GM18873 (cell line): ENCODE measurements around the gene SHISA9.
"Not testable (repeated sequence)": the region's sequence is repeated elsewhere in the genome, so short reads cannot be mapped to it uniquely, and the experiment has no call there.

Source experiments
- ATAC-seq: cut with Tn5 transposase; IDR thresholded peaks from one replicate; pipeline ENCODE4 v1.9.1; 2021; ENCODE audit warnings: mild to moderate bottlenecking, moderate library complexity, moderate number of reproducible peaks; ENCODE audit not compliant: unreplicated experiment, low FRiP score

SHISA9 gene

DNA sequence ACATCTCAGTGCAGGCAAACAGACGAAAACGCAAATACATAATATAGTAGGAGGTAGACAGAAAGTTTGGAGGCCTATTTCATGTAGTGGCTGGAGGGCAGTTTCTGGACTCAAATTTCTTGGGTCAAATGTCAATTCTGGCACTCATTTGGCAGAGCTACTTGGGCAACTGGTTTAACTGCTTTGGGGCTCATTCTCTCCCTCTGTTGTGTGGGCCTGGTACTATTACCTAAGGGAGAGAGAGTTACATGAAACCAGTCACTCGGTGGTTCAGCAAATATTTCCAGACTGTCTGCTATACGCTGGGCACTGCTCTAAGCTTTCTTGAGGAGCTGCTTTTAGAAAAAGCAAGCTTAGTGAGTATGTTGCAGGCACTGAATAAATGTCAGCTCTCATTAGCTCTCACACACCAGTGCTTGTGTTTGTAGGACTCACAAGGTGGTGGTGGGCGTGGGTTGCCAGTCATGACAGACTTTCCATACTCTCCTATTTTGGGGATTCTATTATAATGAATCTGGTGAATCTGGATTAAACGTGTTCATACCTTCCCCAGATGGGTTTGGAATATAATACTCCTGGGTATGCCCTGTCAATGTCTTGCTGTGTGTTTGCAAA lies 1.8 kb upstream of the SHISA9 start:
- no peak for ATAC-seq

DNA sequence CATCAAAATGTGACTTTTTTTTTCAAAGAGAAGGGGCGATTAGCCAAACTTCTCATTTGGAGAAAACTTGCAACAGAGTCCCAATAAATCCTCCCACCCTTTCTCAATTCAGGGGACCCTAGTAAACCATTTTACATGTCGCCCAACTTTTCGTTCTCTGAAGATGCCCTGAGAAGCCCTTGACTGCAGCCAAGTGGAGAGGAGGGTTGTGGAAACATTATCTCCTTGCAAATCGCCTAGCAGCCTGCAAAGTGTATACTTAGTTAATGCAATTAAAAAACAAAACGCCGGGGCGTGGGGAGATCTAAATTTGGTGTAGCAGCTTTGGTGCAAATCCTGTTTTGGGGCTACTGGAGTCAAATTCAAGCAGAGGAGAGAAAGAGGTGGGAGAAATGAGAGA lies 1.2 kb upstream of the SHISA9 start:
- ATAC-seq, result no peak

DNA sequence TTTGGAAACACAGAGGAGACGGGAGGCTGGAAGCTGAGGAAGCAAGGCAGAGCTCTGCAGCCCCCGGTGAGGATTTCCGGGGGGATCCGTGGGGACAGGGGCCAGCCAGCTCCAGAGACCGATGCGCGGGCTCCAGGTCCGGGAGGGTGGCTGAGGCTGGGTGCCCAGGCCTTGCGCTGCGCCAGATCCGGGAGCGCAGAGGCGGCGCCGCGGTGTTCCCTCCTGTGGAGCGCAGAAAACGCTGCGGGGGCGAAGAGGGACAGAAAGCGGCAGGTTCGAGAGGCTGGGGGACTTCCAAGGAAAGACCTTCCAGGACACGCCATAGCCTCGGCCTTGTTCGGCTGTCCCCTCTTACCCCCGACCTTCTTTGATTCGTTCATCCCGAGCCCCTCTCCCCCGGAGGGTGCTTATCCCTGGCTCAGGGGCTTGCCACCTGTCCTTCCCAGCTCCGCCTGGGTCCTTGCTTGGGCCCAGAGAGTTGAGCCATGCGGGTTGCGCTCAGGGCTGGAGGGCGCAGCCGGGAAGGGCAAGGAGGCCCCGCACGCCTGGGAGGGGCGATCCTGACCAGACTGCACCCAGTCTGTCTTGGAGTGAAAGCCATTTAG lies 697 bp upstream of the SHISA9 start:
- ATAC-seq, result no peak

DNA sequence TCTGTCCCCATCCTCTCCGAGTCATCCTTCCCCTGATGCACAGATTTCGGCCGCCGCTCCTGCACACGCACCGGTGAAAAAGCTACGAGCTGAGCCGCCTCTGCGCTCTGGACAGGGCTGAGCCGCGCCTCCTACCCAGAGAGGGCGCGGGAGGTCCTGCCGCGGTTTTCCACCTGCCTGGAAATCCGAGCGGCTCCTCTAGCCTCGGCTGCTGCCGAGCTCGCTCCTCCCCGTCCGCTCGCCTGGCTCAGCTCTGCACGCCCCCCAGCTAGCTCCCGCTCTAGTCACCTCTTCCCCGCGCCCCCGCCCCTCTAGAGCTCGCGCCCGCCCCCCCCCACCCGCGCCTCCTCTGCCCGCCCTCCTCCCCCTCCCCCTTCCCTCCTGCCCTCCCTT lies 198 bp upstream of the SHISA9 start:
- ATAC-seq, result no peak

DNA sequence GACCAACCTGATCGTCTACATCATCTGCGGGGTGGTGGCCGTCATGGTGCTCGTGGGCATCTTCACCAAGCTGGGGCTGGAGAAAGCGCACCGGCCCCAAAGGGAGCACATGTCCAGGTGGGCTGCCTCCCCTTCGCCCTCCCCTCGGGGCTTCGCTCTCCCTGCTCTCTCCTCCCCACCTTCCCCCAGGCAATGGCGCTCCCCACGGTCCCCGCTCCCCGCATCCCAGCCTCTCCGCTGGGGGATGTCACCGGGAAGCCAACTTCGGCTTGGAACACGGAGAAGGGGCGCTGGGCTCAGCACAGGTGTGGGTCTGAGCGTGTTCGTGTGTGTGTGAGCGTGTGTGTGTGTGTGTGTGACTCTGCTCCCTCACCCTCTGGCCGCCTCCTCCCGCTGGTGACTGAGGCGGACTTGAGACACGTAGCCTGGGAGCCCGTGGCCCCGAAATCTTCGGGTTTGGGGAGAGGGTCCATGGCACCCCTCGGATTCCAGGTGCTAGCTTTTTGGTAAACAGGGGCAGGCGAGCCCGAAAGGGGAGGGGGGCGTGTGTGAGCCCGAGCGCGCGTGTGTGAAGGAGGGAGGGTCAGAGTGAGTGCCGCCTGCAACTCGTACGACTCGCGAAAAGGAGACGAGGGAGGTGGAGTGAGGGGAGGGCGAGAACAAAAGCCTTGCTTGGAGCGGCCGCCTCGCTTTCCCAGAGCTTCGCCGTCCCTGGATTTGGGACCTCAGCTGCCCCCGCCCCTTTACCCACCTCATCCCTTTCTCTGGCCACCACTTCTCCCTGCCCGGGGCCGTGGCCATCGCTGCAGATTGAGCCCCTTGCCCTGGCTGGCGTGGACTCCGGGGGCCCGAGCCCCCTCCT lies 1.3 kb downstream of the SHISA9 start:
- ATAC-seq, result no peak

DNA sequence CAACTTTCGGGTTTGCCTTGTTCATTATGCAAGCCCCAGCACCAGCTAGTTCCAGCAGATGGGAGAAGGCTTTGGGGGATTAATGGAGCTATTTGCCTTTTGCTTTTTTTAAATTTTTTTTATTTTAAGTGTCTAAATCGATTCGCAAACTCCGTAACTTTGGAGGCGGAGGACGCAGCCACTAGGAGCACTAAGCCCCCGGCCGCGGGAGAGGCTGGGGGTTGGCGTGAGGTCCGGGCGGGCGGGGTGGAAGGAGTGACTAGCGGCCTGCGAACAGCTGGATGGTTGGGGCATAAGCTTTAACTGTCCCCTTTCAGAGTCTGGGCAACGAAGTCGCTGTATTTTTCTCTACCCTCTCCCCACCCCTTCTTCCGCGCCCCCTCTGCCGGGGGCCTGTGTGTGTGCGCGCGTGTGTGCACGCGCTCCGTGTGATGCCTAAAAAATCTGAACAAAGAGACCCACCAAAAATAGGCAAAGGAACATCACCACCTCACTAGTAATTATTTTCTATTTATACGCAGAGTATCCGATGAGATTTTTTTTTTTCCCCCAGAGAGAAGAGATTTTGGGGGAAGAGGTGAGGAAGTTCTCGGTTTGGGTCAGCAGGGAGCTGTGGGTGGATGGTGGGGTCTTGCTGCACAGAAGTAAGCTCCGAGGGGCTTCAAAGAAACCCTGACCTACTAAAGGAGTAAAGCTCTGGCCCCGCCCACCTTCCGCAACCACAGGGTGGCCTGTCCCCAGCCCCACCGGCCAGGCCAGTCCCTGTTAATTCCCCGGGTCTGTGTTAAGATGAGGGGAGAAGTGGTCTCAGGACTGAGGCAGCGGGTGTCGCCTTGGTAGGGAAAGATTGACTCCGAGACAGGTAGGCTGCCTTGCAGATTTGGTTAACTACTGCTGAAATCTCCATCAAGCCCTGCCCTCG lies 2.3 kb downstream of the SHISA9 start:
- ATAC-seq, result no peak

DNA sequence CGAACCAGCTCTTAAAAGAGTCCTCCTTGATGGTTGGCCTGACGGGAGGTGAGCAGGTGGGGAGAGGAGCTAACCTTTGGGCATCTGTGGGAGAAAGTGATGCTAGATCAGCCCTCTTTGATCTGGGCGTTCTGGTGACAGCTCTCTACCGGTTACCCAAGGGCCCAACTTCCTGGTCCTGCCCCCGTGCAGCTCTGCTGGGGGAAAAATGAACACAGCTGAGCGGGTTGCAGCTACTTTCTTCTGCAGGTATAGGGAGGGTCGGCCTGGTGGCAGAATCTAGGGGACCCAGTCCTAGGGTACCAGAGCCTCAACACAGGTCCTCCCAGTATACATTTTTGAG lies 2.9 kb downstream of the SHISA9 start:
- ATAC-seq, result no peak

DNA sequence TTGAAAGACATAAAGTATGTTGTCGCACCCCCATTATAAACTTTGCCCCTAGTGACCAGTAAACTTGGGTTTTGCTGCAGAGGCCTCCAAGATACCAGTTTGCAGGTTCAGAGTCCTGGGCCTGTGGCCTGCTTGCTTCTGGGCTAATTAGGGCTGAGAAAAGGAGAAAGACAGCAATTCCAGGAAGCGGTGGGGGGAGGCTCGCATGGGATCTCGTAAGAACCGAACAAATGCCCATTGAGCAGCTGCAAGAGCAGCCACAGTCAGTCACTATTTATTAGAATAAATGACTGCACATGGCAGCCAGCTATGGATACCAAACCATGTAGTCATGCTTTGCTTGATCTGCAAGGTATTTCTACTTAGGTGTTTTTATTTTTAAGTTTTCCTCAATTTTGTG lies 4.9 kb downstream of the SHISA9 start:
- no peak for ATAC-seq

DNA sequence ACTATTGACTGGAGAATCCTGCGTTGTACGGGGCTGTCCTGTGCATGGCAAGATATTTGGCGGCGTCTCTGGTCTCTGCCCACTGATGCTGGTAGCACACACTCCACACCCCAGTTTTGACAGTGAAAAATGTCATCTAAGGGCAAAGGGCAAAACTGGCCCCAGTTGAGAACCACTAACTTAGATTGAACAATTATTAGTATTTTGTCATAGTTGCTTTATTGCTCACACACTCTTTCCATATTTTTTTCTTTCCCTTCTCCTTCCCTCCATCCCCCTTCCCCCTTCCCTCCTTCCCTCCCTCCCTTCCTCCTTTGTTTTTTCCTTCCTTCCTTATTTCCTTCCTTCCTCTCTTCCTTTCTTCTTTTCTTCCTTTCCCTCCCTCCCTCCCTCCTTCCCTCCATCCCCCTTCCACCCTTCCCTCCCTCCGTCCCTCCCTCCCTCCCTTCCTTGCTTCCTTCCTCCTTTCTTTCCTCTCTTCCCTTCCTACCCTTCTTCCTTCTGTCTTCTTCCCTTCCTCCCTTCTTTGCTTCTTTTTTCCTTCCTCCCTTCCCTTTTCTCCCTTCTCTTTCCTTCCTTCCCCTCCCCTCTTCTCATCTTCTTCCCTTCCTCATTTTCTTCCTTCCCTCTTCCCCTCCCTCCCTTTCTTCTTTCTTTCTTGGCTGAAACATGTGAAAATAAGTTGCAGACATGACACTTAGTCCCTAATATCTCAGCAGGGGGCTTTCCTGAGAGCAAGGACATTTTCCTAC lies 5.5 kb downstream of the SHISA9 start:
- no peak for ATAC-seq

DNA sequence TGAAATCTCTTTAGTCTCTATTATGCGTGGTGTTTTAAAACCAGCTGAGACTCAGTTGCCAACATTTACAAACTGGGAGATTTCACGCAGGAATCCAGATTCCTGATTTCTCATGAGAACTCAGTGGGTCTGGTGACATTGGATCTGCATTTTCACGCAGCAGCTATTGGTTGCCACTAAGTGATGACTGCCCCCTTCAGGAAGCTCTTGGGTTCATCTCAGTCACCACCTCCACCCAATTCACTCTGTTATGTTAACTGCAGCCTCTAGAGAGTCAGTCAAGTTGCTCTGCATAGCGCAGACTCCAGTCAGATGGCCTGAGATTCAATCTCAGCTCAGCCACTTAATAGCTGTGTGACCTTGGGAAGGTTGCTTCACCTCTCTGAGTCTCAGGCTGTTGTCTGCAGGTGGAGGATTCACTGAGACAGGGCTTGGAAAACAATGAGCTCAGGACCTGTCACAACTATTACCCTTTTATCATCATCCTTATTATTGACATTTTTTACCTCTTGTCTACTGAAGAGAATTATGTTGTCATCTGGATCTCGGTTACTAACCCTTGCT lies 6.4 kb downstream of the SHISA9 start:
- no peak for ATAC-seq

DNA sequence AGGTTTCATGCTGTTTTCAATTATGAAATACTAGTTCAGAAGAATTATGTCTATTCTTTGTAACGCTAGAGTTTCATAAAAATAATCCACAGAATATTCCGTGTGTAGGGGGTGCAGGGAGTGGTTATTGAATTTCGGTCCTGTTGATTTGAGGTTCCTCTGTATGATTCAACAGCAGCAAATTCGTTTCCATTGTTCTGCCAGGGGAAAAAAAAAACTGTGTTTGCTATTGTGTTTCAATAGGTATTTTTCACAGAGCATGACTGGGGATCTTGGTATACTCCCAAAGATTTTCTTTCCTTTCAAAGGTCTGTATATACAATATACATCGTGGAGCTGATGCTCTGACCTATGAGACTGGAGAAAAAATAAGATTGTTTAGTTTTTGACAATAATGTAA lies 15.8 kb downstream of the SHISA9 start:
- no peak for ATAC-seq

DNA sequence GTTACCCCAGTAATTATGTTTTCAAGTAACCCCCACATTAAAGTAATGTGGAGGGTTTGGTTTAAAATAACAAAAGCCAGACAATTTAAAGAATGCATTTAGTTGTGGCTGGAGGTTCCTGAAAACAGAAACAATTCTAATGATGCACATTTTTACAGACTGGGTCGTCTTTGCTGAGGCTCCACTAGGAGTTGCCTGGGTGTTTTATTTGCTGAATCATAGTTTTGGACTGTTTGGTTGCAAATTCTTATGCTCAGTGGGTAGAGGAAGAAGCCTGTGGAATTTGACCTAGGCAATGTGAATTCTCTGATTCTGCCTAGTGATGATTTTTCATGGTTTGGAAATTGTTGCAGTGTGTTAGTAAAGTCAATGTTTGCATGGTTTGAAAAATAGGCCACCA lies 16.3 kb downstream of the SHISA9 start:
- ATAC-seq, result no peak

DNA sequence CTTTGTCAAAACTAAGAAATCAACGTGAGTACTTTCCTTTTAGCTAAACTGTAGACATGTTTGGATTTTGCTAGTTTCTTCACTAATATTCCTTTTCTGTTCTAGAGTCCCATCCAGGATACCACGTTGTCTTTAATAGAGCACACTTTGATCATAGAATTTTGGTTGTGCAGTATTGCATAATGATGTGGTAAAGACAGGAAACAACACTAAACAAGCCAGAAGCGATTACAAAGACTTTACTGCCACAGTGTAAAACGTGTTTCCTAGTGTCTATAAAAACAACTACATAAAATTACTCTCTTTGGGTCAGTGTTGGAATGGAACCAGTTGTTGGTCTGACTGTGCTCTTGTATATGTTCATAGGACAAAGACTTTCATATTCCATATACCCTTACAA lies 19.3 kb downstream of the SHISA9 start:
- ATAC-seq, result no peak

DNA sequence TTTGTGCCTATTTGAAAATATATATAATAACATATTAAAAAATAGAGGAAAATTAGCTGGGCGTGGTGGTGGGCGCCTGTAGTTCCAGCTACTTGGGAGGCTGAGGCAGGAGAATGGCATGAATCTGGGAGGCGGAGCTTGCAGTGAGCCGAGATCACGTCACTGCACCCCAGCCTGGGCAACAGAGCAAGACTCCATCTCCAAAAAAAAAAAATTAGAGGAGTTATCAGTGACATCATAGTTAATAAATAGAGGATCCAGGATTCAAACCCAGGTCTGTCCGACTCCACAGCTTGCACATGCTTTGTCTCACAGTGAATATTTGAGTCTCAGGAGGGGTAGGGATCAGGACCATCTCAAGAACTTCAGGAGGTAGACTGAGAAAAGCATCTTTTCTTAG lies 22.2 kb downstream of the SHISA9 start:
- ATAC-seq, result not testable (repeated sequence)

DNA sequence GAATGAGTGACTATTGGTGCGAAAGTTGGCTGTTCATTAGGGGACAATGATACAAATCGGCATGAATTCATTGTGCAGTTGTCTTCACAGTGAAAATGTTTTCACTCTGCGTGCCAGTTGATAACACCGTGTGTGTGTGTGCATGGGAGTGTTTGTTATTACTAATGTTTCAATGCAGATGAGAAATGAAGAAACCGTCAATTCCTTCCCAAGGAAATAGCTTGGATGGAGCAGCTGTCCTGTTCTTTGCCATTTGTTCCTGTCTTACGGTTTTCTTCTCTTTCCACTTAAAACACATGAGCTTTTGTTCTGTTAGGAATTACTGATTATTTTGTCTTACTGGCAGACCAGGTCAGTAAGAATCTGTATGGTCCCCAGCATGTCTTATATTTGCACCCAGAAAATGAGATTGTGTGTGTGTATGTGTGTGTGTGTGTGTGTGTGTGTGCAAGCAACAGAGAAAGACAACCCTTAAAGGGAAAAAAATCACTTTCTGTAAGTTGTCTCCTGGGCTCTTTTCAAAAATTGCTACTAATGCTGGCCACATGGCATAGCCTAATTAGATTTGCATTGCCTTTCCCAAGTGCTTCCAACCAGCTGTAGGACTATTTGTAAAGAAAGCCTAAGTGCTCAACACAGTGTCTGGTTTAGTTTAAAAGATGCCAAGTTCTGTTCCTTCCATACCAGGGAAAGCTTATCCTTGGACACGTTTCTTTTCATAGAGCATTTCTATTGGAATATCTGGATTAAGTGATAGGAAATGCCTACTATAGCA lies 23.8 kb downstream of the SHISA9 start:
- no peak for ATAC-seq

DNA sequence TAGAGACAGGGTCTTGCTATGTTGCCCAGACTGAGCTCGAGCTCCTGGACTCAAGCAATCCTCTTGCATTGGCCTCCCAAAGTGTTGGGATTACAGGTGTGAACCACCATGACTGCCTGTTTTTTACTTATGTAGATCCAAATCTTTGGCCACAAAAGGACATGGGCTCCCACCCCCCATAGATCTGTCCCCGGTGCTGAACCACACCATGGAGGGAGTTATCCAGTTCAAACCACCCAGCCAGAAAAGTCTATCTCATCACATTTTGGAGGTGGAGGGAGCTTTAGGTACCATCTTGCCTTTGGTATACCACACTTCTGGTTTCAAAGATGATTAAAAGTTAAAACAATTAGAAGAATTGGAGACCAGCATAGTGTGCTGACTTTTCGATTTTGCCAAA lies 26.2 kb downstream of the SHISA9 start:
- ATAC-seq, result no peak

DNA sequence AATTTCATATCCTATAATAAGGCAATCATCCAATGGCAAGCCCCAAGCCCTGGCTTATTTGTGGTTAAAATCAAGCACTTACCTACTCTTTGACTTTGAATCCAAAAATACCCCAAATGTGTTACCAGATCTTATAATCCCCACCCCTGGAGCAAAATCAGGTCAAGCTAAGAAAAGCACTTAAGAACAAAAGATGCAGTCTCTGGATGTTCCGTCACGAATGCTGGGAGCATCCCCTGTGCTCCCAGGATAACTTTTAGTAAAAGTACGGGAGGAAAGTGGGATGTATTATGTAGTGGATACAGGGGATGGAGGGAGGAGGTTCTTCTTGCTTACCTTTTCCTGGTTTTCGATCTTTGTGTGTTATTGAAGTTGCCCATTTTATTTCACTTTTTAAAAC lies 29.5 kb downstream of the SHISA9 start:
- no peak for ATAC-seq

DNA sequence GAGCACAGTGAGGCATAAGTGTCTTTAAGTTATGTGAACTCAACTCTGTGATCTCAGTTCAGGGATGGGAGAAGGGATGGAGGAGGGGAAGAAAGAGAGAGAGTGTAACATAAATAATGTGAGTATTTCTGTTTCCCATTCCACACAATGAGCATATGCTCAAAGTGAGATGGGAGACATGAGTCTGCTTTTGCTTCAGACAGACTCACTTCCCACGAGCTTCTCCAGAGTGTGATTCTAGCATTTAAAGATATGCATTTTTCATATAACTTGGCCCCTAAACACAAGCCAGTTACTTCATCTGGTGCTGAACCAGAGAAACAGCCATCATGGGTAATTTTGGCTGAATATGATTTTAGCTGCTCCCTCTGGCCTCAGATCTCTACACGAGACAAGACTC lies 35.0 kb downstream of the SHISA9 start:
- no peak for ATAC-seq

DNA sequence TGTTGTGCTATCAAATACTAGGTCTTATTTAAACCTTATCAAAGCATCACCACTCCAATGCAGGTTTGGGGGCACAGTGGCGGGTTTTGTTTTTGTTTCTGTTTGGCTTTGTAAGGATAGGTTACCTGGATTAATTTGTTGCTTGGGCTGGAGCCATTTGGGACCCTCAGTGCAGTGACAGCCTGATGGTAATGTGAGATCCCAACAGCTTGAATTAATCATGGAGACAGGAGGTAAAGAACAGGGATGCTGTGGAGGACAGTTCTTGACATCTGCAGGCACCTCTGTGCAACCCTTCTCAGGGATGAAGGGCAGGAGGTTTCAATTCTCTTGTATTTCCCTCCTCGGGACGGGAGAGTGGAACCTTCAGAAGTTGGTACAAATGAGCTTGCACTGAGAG lies 40.5 kb downstream of the SHISA9 start:
- ATAC-seq, result no peak
